Nephron progenitor cell (in vitro differentiated cells): ENCODE results near the gene HSD17B12.
"Not testable (repeated sequence)": the region's sequence is repeated elsewhere in the genome, so short reads cannot be mapped to it uniquely, and the experiment has no call there.

Source experiments
- DNase-seq: peaks from one replicate; pipeline ENCODE4 v3.0.0; 2021
- H3K27ac Mint-ChIP-seq: 2 replicates; pipeline ENCODE4 v1.8.0; 2021; ENCODE audit warnings: mild to moderate bottlenecking, moderate library complexity, mixed read lengths
- H3K27me3 Mint-ChIP-seq: 2 replicates; pipeline ENCODE4 v1.8.0; 2021; ENCODE audit warnings: mild to moderate bottlenecking, low read depth, mixed read lengths; ENCODE audit not compliant: poor library complexity
- H3K36me3 Mint-ChIP-seq: 2 replicates; pipeline ENCODE4 v1.8.0; 2021; ENCODE audit warnings: low read depth, mixed read lengths
- H3K4me1 Mint-ChIP-seq: 2 replicates; pipeline ENCODE4 v1.8.0; 2021; ENCODE audit warnings: mixed read lengths
- H3K4me3 Mint-ChIP-seq: 2 replicates; pipeline ENCODE4 v1.8.0; 2021; ENCODE audit warnings: mild to moderate bottlenecking, moderate library complexity, mixed read lengths
- H3K9me3 Mint-ChIP-seq: 2 replicates; pipeline ENCODE4 v1.8.0; 2021; ENCODE audit warnings: mild to moderate bottlenecking, moderate library complexity, mixed read lengths
- TF ChIP-seq, protein P1 (sequence below): fragments of 200-600 bp; sonication (generic); IDR thresholded peaks from 2 replicates; pipeline ENCODE4 v1.5.0; 2021; ENCODE audit warnings: antibody characterized with exemption

Gene HSD17B12

GRCh38 chr11:43649921-43650320 lies 30.6 kb upstream of the HSD17B12 start:
- Mint-ChIP-seq H3K36me3 (peaks cover 37% of the 10 kb centered on the region), H3K27me3 (no peaks in the 10 kb centered on the region), H3K27ac (no peak overlapping the region), H3K9me3 (peaks cover 43% of the 10 kb centered on the region), H3K4me3 (no peak overlapping the region), H3K4me1 (peaks cover 6% of the 10 kb centered on the region)
- TF ChIP-seq, protein P1, sequence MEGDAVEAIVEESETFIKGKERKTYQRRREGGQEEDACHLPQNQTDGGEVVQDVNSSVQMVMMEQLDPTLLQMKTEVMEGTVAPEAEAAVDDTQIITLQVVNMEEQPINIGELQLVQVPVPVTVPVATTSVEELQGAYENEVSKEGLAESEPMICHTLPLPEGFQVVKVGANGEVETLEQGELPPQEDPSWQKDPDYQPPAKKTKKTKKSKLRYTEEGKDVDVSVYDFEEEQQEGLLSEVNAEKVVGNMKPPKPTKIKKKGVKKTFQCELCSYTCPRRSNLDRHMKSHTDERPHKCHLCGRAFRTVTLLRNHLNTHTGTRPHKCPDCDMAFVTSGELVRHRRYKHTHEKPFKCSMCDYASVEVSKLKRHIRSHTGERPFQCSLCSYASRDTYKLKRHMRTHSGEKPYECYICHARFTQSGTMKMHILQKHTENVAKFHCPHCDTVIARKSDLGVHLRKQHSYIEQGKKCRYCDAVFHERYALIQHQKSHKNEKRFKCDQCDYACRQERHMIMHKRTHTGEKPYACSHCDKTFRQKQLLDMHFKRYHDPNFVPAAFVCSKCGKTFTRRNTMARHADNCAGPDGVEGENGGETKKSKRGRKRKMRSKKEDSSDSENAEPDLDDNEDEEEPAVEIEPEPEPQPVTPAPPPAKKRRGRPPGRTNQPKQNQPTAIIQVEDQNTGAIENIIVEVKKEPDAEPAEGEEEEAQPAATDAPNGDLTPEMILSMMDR: no peak
- no peak for DNase-seq

GRCh38 chr11:43663018-43663417 lies 17.5 kb upstream of the HSD17B12 start:
- Mint-ChIP-seq H3K27me3 (peaks cover 14% of the 10 kb centered on the region), H3K9me3 (peaks cover 26% of the 10 kb centered on the region)
- H3K27ac Mint-ChIP-seq, H3K4me1 Mint-ChIP-seq, H3K4me3 Mint-ChIP-seq, DNase-seq, H3K36me3 Mint-ChIP-seq: not testable (repeated sequence)

GRCh38 chr11:43664295-43664694 lies 16.2 kb upstream of the HSD17B12 start:
- no peak for DNase-seq
- TF ChIP-seq, protein P1: no peak
- Mint-ChIP-seq H3K36me3 (peaks cover 5% of the 10 kb centered on the region), H3K4me3 (no peak overlapping the region), H3K9me3 (peaks cover 16% of the 10 kb centered on the region), H3K27me3 (peaks cover 15% of the 10 kb centered on the region), H3K27ac (no peak overlapping the region), H3K4me1 (no peaks in the 10 kb centered on the region)

DNA sequence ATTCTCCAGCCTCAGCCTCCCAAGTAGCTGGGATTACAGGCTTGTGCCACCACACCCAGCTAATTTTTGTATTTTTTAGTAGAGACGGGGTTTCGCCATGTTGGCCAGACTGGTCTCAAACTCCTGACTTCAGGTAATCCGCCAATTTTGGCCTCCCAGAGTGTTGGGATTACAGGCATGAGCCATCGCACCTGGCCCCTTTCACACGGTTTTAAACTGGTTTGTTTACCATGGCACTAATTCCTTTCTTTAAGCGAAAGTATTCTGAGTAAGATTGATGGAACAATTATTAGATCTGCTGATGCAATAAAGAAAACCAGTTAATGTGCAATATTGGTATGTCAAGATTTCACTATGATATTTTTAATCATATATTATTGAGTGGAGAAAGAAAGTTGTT lies 9.3 kb upstream of the HSD17B12 start:
- H3K9me3 Mint-ChIP-seq, H3K4me3 Mint-ChIP-seq, DNase-seq, H3K36me3 Mint-ChIP-seq, H3K27ac Mint-ChIP-seq, H3K4me1 Mint-ChIP-seq: not testable (repeated sequence)
- H3K27me3 Mint-ChIP-seq: peaks cover 15% of the 10 kb centered on the region

DNA sequence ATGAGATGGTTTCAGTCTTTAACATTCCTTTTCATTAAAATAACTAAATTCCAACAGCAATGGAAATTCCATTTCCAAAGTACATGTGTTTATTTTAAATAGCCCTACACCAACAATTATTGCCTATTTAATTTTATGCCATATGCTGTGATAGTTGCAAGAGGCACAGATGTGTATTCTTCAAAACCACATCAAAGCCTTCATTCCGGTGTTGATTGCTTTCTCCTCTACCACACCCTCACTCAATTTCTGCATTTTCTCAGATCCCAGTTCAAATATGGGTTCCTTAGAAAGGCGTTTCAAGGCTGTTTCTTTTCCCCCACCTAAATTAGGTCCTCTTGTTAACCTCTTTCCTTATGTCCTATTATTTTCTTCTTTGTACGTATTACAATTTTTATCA lies 6.0 kb upstream of the HSD17B12 start:
- Mint-ChIP-seq H3K36me3 (no peaks in the 10 kb centered on the region), H3K4me3 (no peak overlapping the region), H3K9me3 (peaks cover 23% of the 10 kb centered on the region), H3K27ac (no peak overlapping the region), H3K27me3 (peaks cover 3% of the 10 kb centered on the region), H3K4me1 (no peaks in the 10 kb centered on the region)
- TF ChIP-seq, protein P1: no peak
- no peak for DNase-seq

GRCh38 chr11:43676933-43677332 lies 3.6 kb upstream of the HSD17B12 start:
- TF ChIP-seq, protein P1: no peak
- DNase-seq: no peak
- Mint-ChIP-seq H3K36me3 (peaks cover 11% of the 10 kb centered on the region), H3K27ac (no peak overlapping the region), H3K4me3 (no peak overlapping the region), H3K4me1 (peaks cover 8% of the 10 kb centered on the region), H3K27me3 (peaks cover 3% of the 10 kb centered on the region), H3K9me3 (peaks cover 32% of the 10 kb centered on the region)

- Mint-ChIP-seq H3K27me3 (no peaks in the 10 kb centered on the region), H3K9me3 (peaks cover 52% of the 10 kb centered on the region), H3K27ac (peak overlapping the region; percentile 99), H3K4me1 (peaks cover 32% of the 10 kb centered on the region), H3K4me3 (peak overlapping the region; percentile 98), H3K36me3 (peaks cover 54% of the 10 kb centered on the region)
- TF ChIP-seq, protein P1: no peak
- no peak for DNase-seq
Measured at GRCh38 chr11:43681401-43681942, 934 bp downstream of the HSD17B12 start.

DNA sequence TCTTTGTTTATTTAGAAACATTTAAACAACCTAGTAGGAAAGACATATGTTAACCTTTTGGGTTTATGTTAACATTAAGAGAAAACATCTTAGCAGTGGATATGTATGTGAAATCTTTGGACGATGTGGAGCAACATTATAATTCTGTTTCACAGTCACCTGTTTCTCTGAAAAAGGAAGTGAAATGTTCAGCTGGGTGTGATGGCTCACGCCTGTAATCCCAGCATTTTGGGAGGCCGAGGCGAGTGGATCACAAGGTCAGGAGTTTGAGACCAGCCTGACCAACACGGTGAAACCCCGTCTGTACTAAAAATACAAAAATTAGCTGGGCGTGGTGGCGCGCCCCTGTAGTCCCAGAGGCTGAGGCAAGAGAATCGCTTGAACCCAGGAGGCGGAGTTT lies 1.5 kb downstream of the HSD17B12 start:
- not testable (repeated sequence) for H3K27me3 Mint-ChIP-seq, DNase-seq
- H3K4me1 Mint-ChIP-seq: peaks cover 33% of the 10 kb centered on the region
- peaks cover 47% of the 10 kb centered on the region for H3K9me3 Mint-ChIP-seq
- H3K4me3 Mint-ChIP-seq: peak overlapping the region; percentile 98
- peaks cover 60% of the 10 kb centered on the region for H3K36me3 Mint-ChIP-seq
- H3K27ac Mint-ChIP-seq: peak overlapping the region; percentile 99
